AG10803 (cell line): ENCODE data around the gene PGAM5.

Experiments used
- DNase-seq: peaks from one replicate; pipeline ENCODE4 v3.0.0; 2010; ENCODE audit warnings: low read depth
- H3K4me3 ChIP-seq: 2 replicates; pipeline ENCODE4 v1.5.1; 2011; ENCODE audit warnings: mild to moderate bottlenecking, low read length, control low read depth
- CTCF ChIP-seq: conservative IDR thresholded peaks from 2 replicates; pipeline ENCODE4 v1.5.1; 2011; ENCODE audit warnings: mild to moderate bottlenecking, low read length, control low read depth, inconsistent platforms

The PGAM5 gene

DNA sequence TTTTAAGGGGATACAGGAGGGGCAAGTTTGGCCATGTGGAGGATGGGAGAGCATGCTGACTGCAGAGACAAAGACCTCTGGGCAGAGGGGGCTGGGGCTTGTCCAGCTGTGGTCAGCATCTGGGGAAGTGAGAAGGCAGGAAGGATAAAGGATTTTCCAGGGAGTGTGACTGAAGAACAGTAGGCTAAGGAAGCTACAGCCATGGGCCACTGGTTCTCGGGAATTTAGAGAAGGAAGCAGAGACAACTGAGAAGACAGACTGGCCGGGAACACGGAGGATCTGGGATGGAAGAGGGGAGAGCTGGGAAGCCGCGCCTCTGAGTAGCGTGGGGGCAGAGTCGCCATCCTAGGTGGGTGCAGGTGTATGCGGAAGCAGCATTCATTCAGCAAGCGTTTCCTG, 7.0 kb upstream of the PGAM5 start:
- no peak for DNase-seq
- H3K4me3 ChIP-seq = no peak overlapping the region
- no peak for TF ChIP-seq CTCF

- no peak overlapping the region for H3K4me3 ChIP-seq
- no peak for DNase-seq
- no peak for TF ChIP-seq CTCF
Measured at GRCh38 chr12:132707241-132707640, 3.4 kb upstream of the PGAM5 start.

DNA sequence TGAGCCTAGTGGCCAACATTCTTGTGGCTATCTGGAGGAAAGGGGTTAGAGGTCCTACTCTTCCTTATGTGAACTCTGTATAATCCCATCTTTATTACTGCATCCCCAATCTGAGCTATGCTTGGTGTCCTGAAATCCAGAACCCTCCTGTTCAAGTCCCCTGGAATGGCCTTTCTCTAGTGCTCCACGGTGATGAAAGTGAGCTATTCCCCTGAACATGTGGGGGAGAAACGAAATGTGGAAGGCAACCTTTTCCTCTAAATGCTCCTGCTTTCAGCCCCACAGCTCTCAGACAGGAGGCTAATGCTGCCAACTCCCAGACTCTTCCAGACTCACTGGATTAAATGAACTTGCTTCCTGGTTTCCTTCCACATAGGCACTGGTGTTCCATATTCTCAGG, 2.5 kb upstream of the PGAM5 start:
- H3K4me3 ChIP-seq = no peak overlapping the region
- no peak for DNase-seq
- no peak for TF ChIP-seq CTCF

- no peak for DNase-seq
- no peak; the same call in 1 of the 2 replicates for TF ChIP-seq CTCF
- peak overlapping the region; percentile 86 for H3K4me3 ChIP-seq
Measured at GRCh38 chr12:132710043-132710404, 618 bp upstream of the PGAM5 start.

- DNase-seq = no peak
- no peak for TF ChIP-seq CTCF
- H3K4me3 ChIP-seq = peak overlapping the region; percentile 86
Measured at GRCh38 chr12:132711080-132711843, 620 bp downstream of the PGAM5 start.

DNA sequence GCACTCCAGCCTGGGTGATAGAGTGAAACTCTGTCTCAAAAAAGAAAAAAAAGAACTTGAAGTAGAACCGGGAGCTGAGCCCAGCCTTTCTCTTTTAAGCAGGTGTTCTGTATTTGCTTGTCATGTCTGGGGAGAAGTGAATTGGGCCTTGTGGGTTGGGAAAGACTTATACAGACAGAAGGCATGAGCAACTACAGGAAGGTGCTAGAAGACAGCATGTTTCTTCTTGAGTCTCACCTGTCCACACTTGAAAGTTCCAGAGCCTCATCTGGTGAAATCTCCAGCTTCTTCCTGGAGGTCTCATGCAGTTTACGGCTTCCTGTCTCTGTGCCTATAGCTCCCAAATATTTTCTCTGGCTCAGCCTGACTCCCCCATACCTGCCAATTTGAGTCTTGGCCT, 2.5 kb downstream of the PGAM5 start:
- DNase-seq = no peak
- TF ChIP-seq CTCF = no peak
- H3K4me3 ChIP-seq = no peak overlapping the region

DNA sequence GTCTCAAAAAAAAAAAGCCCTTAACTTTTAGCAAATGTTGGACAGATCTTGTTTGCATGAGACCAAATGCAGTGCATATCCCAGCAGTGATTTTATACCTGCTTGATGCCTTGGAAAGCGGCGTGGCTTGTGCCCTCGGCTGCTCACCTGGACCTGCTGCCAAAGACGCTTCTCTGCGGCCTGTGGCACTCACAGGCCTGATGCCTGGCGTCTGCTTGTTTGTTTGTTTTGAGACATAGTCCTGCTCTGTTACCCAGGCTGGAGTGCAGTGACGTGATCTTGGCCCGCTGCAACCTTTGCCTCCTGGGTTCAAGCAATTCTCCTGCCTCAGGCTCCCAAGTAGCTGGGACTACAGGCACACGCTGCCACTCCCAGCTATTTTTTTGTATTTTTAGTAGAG, 5.2 kb downstream of the PGAM5 start:
- TF ChIP-seq CTCF = no peak
- no peak for DNase-seq
- H3K4me3 ChIP-seq = no peak overlapping the region
